Colonic mucosa (tissue), 4 donors: ENCODE results near the gene ZSWIM8. TPM values are rescaled to one million over a fixed set of nuclear protein-coding genes. Genes with fewer than 3 reads are reported as not detected.

ENCODE experiments used
- DNase-seq: peaks from one replicate; pipeline ENCODE4 v3.0.0-alpha.2; 2020
- H3K27ac ChIP-seq: fragments of 200-600 bp; one replicate; pipeline ENCODE4 v1.8.0; 2021
- H3K27me3 ChIP-seq: fragments of 200-600 bp; one replicate; pipeline ENCODE4 v1.8.0; 2021
- H3K36me3 ChIP-seq: fragments of 200-600 bp; one replicate; pipeline ENCODE4 v1.8.0; 2021
- H3K4me1 ChIP-seq: fragments of 200-600 bp; one replicate; pipeline ENCODE4 v1.8.0; 2021; ENCODE audit warnings: mild to moderate bottlenecking
- H3K4me3 ChIP-seq: fragments of 200-600 bp; one replicate; pipeline ENCODE4 v1.8.0; 2021
- H3K9ac ChIP-seq, 2 donors: one replicate each; pipeline ENCODE4 v1.7.0; 2013; ENCODE audit warnings: control low read depth in 2 of 2, low read depth in 2 of 2, low read length in 2 of 2
- H3K9me3 ChIP-seq: fragments of 200-600 bp; one replicate; pipeline ENCODE4 v1.8.0; 2021
- CTCF ChIP-seq: fragments of 200-600 bp; IDR thresholded peaks from one replicate; pipeline ENCODE4 v1.8.0; 2022; ENCODE audit warnings: antibody characterized with exemption, mild to moderate bottlenecking
- intact Hi-C: fragments of 100-400 bp; cut with DNase I; formaldehyde crosslinking; loops from one replicate; pipeline ENCODE4 v1.14.1; 2022
- total RNA-seq, 2 donors: library from RNA; stranded (reverse); fragmentation: NEBNext Ultra II Directional in 1 of 2; extraction: Animal tissue kit (Norgen Biotek cat#: 25700) in 1 of 2; gene quantifications; one replicate each; pipeline ENCODE4 v1.2.1, GENCODE V29; 2021
- donor health status: healthy.
- donor health status: DM: no; HTN: no; CAD: no.
- donor health status: DM: no; HTN: no; CAD: no.

ZSWIM8 gene
- total RNA-seq, 2 donors from 2014 or later = 74.7 to 77.1 TPM

- no peaks in the 10 kb centered on the region for H3K36me3 ChIP-seq
- intact Hi-C loops = no loop called here
- H3K27ac ChIP-seq = no peak overlapping the region
- no peaks in the 10 kb centered on the region for H3K4me1 ChIP-seq
- no peaks in the 10 kb centered on the region for H3K9me3 ChIP-seq
- TF ChIP-seq CTCF = no peak
- no peak overlapping the region for H3K9ac ChIP-seq
- DNase-seq = no peak
- no peaks in the 10 kb centered on the region for H3K27me3 ChIP-seq
- no peak overlapping the region for H3K4me3 ChIP-seq
Observed at GRCh38 chr10:73812657-73813056, 27.3 kb downstream of the ZSWIM8 start.

GRCh38 chr10:73813333-73813732, 27.9 kb downstream of the ZSWIM8 start:
- Histone ChIP-seq H3K36me3 (no peaks in the 10 kb centered on the region), H3K27me3 (no peaks in the 10 kb centered on the region), H3K4me1 (no peaks in the 10 kb centered on the region), H3K4me3 (no peak overlapping the region), H3K9ac (no peak overlapping the region), H3K9me3 (no peaks in the 10 kb centered on the region), H3K27ac (no peak overlapping the region)
- TF ChIP-seq CTCF = no peak
- no peak for DNase-seq
- intact Hi-C loops = no loop called here

GRCh38 chr10:73814276-73814895, 29.0 kb downstream of the ZSWIM8 start:
- DNase-seq = no peak
- TF ChIP-seq CTCF = no peak
- Histone ChIP-seq H3K4me3 (no peak overlapping the region), H3K9me3 (no peaks in the 10 kb centered on the region), H3K9ac (no peak overlapping the region), H3K4me1 (peaks cover under 1% of the 10 kb centered on the region), H3K27me3 (no peaks in the 10 kb centered on the region), H3K27ac (no peak overlapping the region), H3K36me3 (no peaks in the 10 kb centered on the region)
- intact Hi-C loops = no loop called here

GRCh38 chr10:73814896-73815718, 29.7 kb downstream of the ZSWIM8 start:
- no peaks in the 10 kb centered on the region for H3K36me3 ChIP-seq
- no peak overlapping the region for H3K4me3 ChIP-seq
- H3K27me3 ChIP-seq = no peaks in the 10 kb centered on the region
- no peak for DNase-seq
- H3K27ac ChIP-seq = no peak overlapping the region
- intact Hi-C loops = no loop called here
- H3K9ac ChIP-seq = no peak overlapping the region
- H3K4me1 ChIP-seq = peaks cover 8% of the 10 kb centered on the region
- TF ChIP-seq CTCF = no peak
- H3K9me3 ChIP-seq = no peaks in the 10 kb centered on the region

GRCh38 chr10:73815719-73816030, 30.3 kb downstream of the ZSWIM8 start:
- peaks cover 8% of the 10 kb centered on the region for H3K4me1 ChIP-seq
- no peak for TF ChIP-seq CTCF
- H3K27ac ChIP-seq = no peak overlapping the region
- no peak overlapping the region for H3K4me3 ChIP-seq
- no peaks in the 10 kb centered on the region for H3K36me3 ChIP-seq
- H3K9me3 ChIP-seq = no peaks in the 10 kb centered on the region
- H3K27me3 ChIP-seq = no peaks in the 10 kb centered on the region
- DNase-seq = no peak
- intact Hi-C loops = no loop called here
- no peak overlapping the region for H3K9ac ChIP-seq
